GM12892 (cell line): ENCODE results near the gene RNU1-3.

Experiments
- DNase-seq: peaks from one replicate; pipeline ENCODE4 v3.0.0; 2011; ENCODE audit not compliant: insufficient read length
- FAIRE-seq: peaks from 2 replicates; lab custom pipeline; 2011; peaks lifted over from hg19 to GRCh38; lab: Jason Lieb, UNC
- POLR2A ChIP-seq: IDR thresholded peaks from 2 replicates; pipeline ENCODE4 v1.6.1; 2011; ENCODE audit warnings: low read depth, low read length, control low read depth
- POLR2AphosphoS5 ChIP-seq: IDR thresholded peaks from 2 replicates; pipeline ENCODE4 v1.6.1; 2011; ENCODE audit warnings: low read depth, low read length, control low read depth
- TAF1 ChIP-seq: IDR thresholded peaks from 2 replicates; pipeline ENCODE4 v1.6.1; 2011; ENCODE audit warnings: low read depth, mild to moderate bottlenecking, control low read depth, low read length, borderline replicate concordance

Gene RNU1-3

GRCh38 chr1:16618719-16619118 is 48.0 kb downstream of the RNU1-3 start:
- TF ChIP-seq POLR2AphosphoS5 (no peak), POLR2A (no peak), TAF1 (no peak)
- FAIRE-seq (no peak), DNase-seq (no peak)

- TF ChIP-seq POLR2AphosphoS5 = no peak
- no peak for TF ChIP-seq POLR2A
- no peak for TF ChIP-seq TAF1
- no peak for DNase-seq
- FAIRE-seq = no peak
These were observed 48.8 kb downstream of the RNU1-3 start for GRCh38 chr1:16617778-16618580.

GRCh38 chr1:16617114-16617631 is 49.6 kb downstream of the RNU1-3 start:
- DNase-seq = no peak
- no peak for FAIRE-seq
- TF ChIP-seq TAF1 (no peak), POLR2AphosphoS5 (peak; percentile 72), POLR2A (no peak)
